Adrenal gland (tissue), 5 donors: ENCODE results near the gene SCN10A.

ENCODE experiments used
- CTCF ChIP-seq, 6 experiments: fragments of 450-650 bp in 4 of 6; fragments of 200-600 bp in 2 of 6; sonication (generic) in 1 of 6; IDR thresholded peaks; 1 replicate in 5 of 6; 2 replicates in 1 of 6; pipeline versions ENCODE4 v1.5.1 to v1.8.0; 2016 to 2021; ENCODE audit warnings: antibody characterized with exemption in 6 of 6, mild to moderate bottlenecking in 2 of 6, moderate library complexity in 1 of 6
- POLR2A ChIP-seq, 2 donors: fragments of 450-650 bp; IDR thresholded peaks; one replicate each; pipeline ENCODE4 v1.6.1; 2017; ENCODE audit warnings: antibody characterized with exemption in 2 of 2, mild to moderate bottlenecking in 2 of 2, moderate library complexity in 1 of 2
- donor health status: DM: no; HTN: no; CAD: no.

- TF ChIP-seq CTCF (IDR thresholded peaks at IDR 0.05) (peak in 1 of 6 experiments; percentile 17), POLR2A (IDR thresholded peaks at IDR 0.05) (no peak)
Measured at GRCh38 chr3:38662544-38662943, 153.5 kb downstream of the SCN10A start.
